Stimulated activated CD4-positive, alpha-beta T cell treated with anti-CD3 and anti-CD28 coated beads, Interleukin-4, amount 100 ng/mL, for 1 hour (primary cell): ENCODE measurements around the gene PICK1.

ENCODE experiments used
- DNase-seq: peaks from one replicate; pipeline ENCODE4 v3.0.0-alpha.2; 2020

PICK1 gene

GRCh38 chr22:38051261-38051660 is 5.9 kb upstream of the PICK1 start:
- DNase-seq: no peak

GRCh38 chr22:38051900-38052862 is 5.0 kb upstream of the PICK1 start:
- peak; percentile 79 for DNase-seq

GRCh38 chr22:38062791-38063190 is 5.6 kb downstream of the PICK1 start:
- DNase-seq: no peak

- no peak for DNase-seq
These were observed 8.3 kb downstream of the PICK1 start for GRCh38 chr22:38065539-38065938.

- DNase-seq: no peak
These were observed 9.3 kb downstream of the PICK1 start for GRCh38 chr22:38066381-38067027.

- no peak for DNase-seq
These were observed 9.8 kb downstream of the PICK1 start for GRCh38 chr22:38067028-38067415.

- DNase-seq: no peak
These were observed 10.7 kb downstream of the PICK1 start for GRCh38 chr22:38067761-38068360.

GRCh38 chr22:38068641-38069371 is 11.6 kb downstream of the PICK1 start:
- no peak for DNase-seq

- no peak for DNase-seq
These were observed 12.4 kb downstream of the PICK1 start for GRCh38 chr22:38069372-38070249.

- no peak for DNase-seq
These were observed 13.2 kb downstream of the PICK1 start for GRCh38 chr22:38070250-38070921.

- no peak for DNase-seq
These were observed 14.5 kb downstream of the PICK1 start for GRCh38 chr22:38071421-38072321.

GRCh38 chr22:38072322-38073149 is 15.3 kb downstream of the PICK1 start:
- no peak for DNase-seq

- no peak for DNase-seq
These were observed 16.2 kb downstream of the PICK1 start for GRCh38 chr22:38073150-38074130.

GRCh38 chr22:38074181-38075104 is 17.2 kb downstream of the PICK1 start:
- no peak for DNase-seq

- no peak for DNase-seq
These were observed 18.1 kb downstream of the PICK1 start for GRCh38 chr22:38075105-38075825.

- DNase-seq: no peak
These were observed 18.8 kb downstream of the PICK1 start for GRCh38 chr22:38075961-38076360.
